Measurements from ENCODE around the gene AKAP13. TPM values are rescaled to one million over a fixed set of nuclear protein-coding genes. Genes with fewer than 3 reads are reported as not detected.

The AKAP13 gene
- polyA plus RNA-seq, 1 experiment = 13.6 TPM

- no peak for DNase-seq (ENCODE audit: low read depth)
- CTCF ChIA-PET = no interaction called here
- POLR2A ChIA-PET = no interaction called here
- Histone ChIP-seq H3K36me3 (ENCODE audit: control insufficient read depth, insufficient read depth, low read length) (no peaks in the 10 kb centered on the region; the same call in 1 of the 2 replicates), H3K27me3 (ENCODE audit: control insufficient read depth, insufficient read depth, low read length) (no peaks in the 10 kb centered on the region), H3K4me3 (ENCODE audit: low read depth, low read length) (no peak overlapping the region)
- no peak for TF ChIP-seq CTCF (IDR thresholded peaks at IDR 0.05; ENCODE audit: insufficient read depth, low read depth, low read length)
These were observed 229.1 kb downstream of the AKAP13 start for GRCh38 chr15:85609492-85609891.

- no peak for DNase-seq (ENCODE audit: low read depth)
- TF ChIP-seq CTCF (IDR thresholded peaks at IDR 0.05; ENCODE audit: insufficient read depth, low read depth, low read length) = no peak
- Histone ChIP-seq H3K27me3 (ENCODE audit: control insufficient read depth, insufficient read depth, low read length) (no peaks in the 10 kb centered on the region), H3K4me3 (ENCODE audit: low read depth, low read length) (no peak overlapping the region), H3K36me3 (ENCODE audit: control insufficient read depth, insufficient read depth, low read length) (no peaks in the 10 kb centered on the region; the same call in 1 of the 2 replicates)
- CTCF ChIA-PET = no interaction called here
- POLR2A ChIA-PET = no interaction called here
These were observed 231.0 kb downstream of the AKAP13 start for GRCh38 chr15:85611361-85611760.

GRCh38 chr15:85614059-85614458 lies 233.7 kb downstream of the AKAP13 start:
- no peaks in the 10 kb centered on the region; the same call in 1 of the 2 replicates for H3K36me3 ChIP-seq (ENCODE audit: control insufficient read depth, insufficient read depth, low read length)
- ChIA-PET CTCF (interaction anchor here (1.5 kb wide), 1 partner anchor 109 kb away, joined by 4 read pairs; no protein-coding TSS in a partner anchor), POLR2A (no interaction called here)
- no peak for DNase-seq (ENCODE audit: low read depth)
- TF ChIP-seq CTCF (IDR thresholded peaks at IDR 0.05; ENCODE audit: insufficient read depth, low read depth, low read length) = no peak
- H3K4me3 ChIP-seq (ENCODE audit: low read depth, low read length) = no peak overlapping the region
- no peaks in the 10 kb centered on the region for H3K27me3 ChIP-seq (ENCODE audit: control insufficient read depth, insufficient read depth, low read length)

GRCh38 chr15:85615930-85616329 lies 235.5 kb downstream of the AKAP13 start:
- H3K36me3 ChIP-seq (ENCODE audit: control insufficient read depth, insufficient read depth, low read length) = no peaks in the 10 kb centered on the region; the same call in 1 of the 2 replicates
- no peak overlapping the region for H3K4me3 ChIP-seq (ENCODE audit: low read depth, low read length)
- DNase-seq (ENCODE audit: low read depth) = no peak
- peak; percentile 65 for TF ChIP-seq CTCF (IDR thresholded peaks at IDR 0.05; ENCODE audit: insufficient read depth, low read depth, low read length)
- CTCF ChIA-PET = interaction anchor here (0.6 to 0.9 kb wide), 3 partner anchors 12 to 1232 kb away, joined by 3 read pairs; no protein-coding TSS in a partner anchor
- POLR2A ChIA-PET = no interaction called here
- no peaks in the 10 kb centered on the region for H3K27me3 ChIP-seq (ENCODE audit: control insufficient read depth, insufficient read depth, low read length)

- TF ChIP-seq CTCF (IDR thresholded peaks at IDR 0.05; ENCODE audit: insufficient read depth, low read depth, low read length) = no peak
- ChIA-PET POLR2A (no interaction called here), CTCF (interaction anchor here (0.8 to 1.3 kb wide), 4 partner anchors 9 to 209 kb away, joined by 3 read pairs; no protein-coding TSS in a partner anchor)
- no peaks in the 10 kb centered on the region for H3K27me3 ChIP-seq (ENCODE audit: control insufficient read depth, insufficient read depth, low read length)
- H3K4me3 ChIP-seq (ENCODE audit: low read depth, low read length) = no peak overlapping the region
- DNase-seq (ENCODE audit: low read depth) = no peak
- H3K36me3 ChIP-seq (ENCODE audit: control insufficient read depth, insufficient read depth, low read length) = no peaks in the 10 kb centered on the region
These were observed 236.2 kb downstream of the AKAP13 start for GRCh38 chr15:85616549-85617110.

Measured in BJ (cell line).